Lung (tissue), 12 donors: ENCODE results near the gene BRD4. TPM values are rescaled to one million over a fixed set of nuclear protein-coding genes. Genes with fewer than 3 reads are reported as not detected.

Source experiments
- ATAC-seq: fragments of 200-7000 bp; cut with Tn5 transposase; one replicate; pipeline ENCODE4 v1.9.1; 2020; ENCODE audit warnings: moderate number of reproducible peaks; ENCODE audit not compliant: insufficient read depth, low FRiP score
- DNase-seq, 3 donors: peaks; one replicate each; pipeline ENCODE4 v3.0.0-alpha.2; 2013 to 2017
- H3K27ac ChIP-seq, 2 donors: one replicate each; pipeline ENCODE4 v1.5.1; 2013; ENCODE audit warnings: mild to moderate bottlenecking in 2 of 2, moderate library complexity in 2 of 2, control low read depth in 1 of 2, inconsistent platforms in 1 of 2, low read depth in 1 of 2, low read length in 1 of 2
- H3K27me3 ChIP-seq, 3 donors: one replicate each; pipeline ENCODE4 v1.5.1; 2013; ENCODE audit warnings: low read length in 2 of 3; ENCODE audit not compliant: control insufficient read depth in 3 of 3, insufficient read depth in 3 of 3
- H3K36me3 ChIP-seq, 4 donors: one replicate each; pipeline ENCODE4 v1.5.1; 2013; ENCODE audit warnings: low read length in 4 of 4, mild to moderate bottlenecking in 1 of 4, moderate library complexity in 1 of 4; ENCODE audit not compliant: control insufficient read depth in 4 of 4, insufficient read depth in 4 of 4
- H3K4me1 ChIP-seq, 5 donors: one replicate each; pipeline ENCODE4 v1.5.1; 2013; ENCODE audit warnings: low read length in 5 of 5, mild to moderate bottlenecking in 2 of 5, moderate library complexity in 1 of 5; ENCODE audit not compliant: control insufficient read depth in 5 of 5, insufficient read depth in 5 of 5
- H3K4me3 ChIP-seq: one replicate; pipeline ENCODE4 v1.5.1; 2013; ENCODE audit warnings: mild to moderate bottlenecking, control low read depth, moderate library complexity
- H3K9ac ChIP-seq, 2 donors: one replicate each; pipeline ENCODE4 v1.5.1; 2013; ENCODE audit warnings: low read length in 2 of 2, control low read depth in 1 of 2; ENCODE audit not compliant: insufficient read depth in 1 of 2
- H3K9me3 ChIP-seq, 4 donors: one replicate each; pipeline ENCODE4 v1.5.1; 2013; ENCODE audit warnings: low read length in 3 of 4, mild to moderate bottlenecking in 1 of 4, moderate library complexity in 1 of 4; ENCODE audit not compliant: control insufficient read depth in 4 of 4, insufficient read depth in 3 of 4
- CTCF ChIP-seq: IDR thresholded peaks from 2 replicates; pipeline ENCODE4 v1.5.1; 2012; ENCODE audit warnings: mild to moderate bottlenecking; ENCODE audit errors: control extremely low read depth, extremely low read depth
- WGBS, 2 donors: extraction: QIAGEN DNeasy Blood & Tissue Kit; methylation state at CpG; one replicate each; pipeline ENCODE4 v1.1.7; 2013; 5-methylcytosine and 5-hydroxymethylcytosine counted together
- polyA plus RNA-seq, 2 donors: library from polyadenylated mRNA; stranded (reverse); fragments of 200-250 nt; gene quantifications; one replicate each; pipeline ENCODE4 v1.2.1, GENCODE V29; 2013
- total RNA-seq, 2 donors: library from RNA; depleted of rRNA in 1 of 2; stranded (reverse); fragments of >200 nt in 1 of 2; gene quantifications; one replicate each; pipeline ENCODE4 v1.2.1, GENCODE V29; 2014 to 2021
- donor health status: control.
- donor health status: control.
- donor health status: Bipolar disorder and iron deficiency.
- donor health status: healthy.
- donor health status: DM: yes; HTN: yes; CAD: no.

The BRD4 gene
- total and polyA plus RNA-seq, 4 donors: 23.2 to 89.0 (median 37.7) TPM

DNA sequence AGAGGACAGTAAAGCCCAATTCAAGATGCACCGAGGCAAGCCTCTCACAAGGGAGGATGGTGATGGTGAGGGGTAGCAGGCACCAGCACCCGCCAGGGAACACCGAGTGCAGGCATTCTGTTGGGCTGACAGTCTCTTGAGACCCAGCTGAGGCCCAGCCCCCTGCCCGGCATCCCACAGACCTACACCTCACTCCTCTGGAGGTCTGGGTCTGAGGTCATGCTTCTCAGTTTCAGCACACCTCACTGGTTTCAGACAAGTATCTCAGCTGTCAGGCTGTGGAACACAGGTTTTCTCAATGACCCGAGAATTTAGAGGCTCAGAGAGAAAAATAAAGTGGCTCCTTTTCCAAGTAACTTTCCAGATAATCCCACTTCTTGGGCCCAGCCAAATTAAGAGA, 72.4 kb downstream of the BRD4 start:
- H3K27me3 ChIP-seq: no peaks in the 10 kb centered on the region
- no peak overlapping the region for H3K9ac ChIP-seq
- H3K9me3 ChIP-seq: no peaks in the 10 kb centered on the region
- H3K4me3 ChIP-seq: no peak overlapping the region
- 84 to 95% methylated on average over 5 of the region's 5 CpGs for WGBS, 2 donors
- ATAC-seq (no peak), DNase-seq (no peak)
- H3K4me1 ChIP-seq: peaks cover 0 to 6% (median 5%) of the 10 kb centered on the region in 5 donors
- no peak for TF ChIP-seq CTCF
- H3K36me3 ChIP-seq: peaks cover 20 to 85% (median 75%) of the 10 kb centered on the region in 4 donors
- H3K27ac ChIP-seq: no peak overlapping the region

DNA sequence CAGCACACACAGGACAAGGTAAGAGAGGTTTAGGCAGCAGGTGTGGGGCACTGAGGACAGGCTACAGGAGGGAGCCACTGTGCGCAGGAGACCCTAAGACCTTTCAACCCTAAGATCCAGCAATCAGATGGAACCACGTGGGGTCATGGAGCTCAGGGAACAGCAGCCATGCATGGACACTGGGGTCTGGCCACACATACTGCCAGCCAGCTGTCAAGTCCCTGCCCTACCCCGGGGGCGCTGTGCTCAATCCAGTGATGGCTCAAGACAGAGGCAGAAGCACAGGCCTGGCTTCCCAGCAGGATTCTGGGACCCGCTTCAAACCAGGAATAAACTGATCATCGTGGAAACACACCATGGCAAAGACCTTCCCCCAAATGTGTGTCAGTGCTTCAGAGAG, 74.6 kb downstream of the BRD4 start:
- 95 to 96% methylated on average over 6 of the region's 6 CpGs for WGBS, 2 donors

GRCh38 chr19:15256708-15257331, 75.5 kb downstream of the BRD4 start:
- no peak overlapping the region for H3K9ac ChIP-seq
- DNase-seq (no peak), ATAC-seq (no peak)
- no peak overlapping the region for H3K27ac ChIP-seq
- no peak overlapping the region for H3K4me3 ChIP-seq
- TF ChIP-seq CTCF: no peak
- no peaks in the 10 kb centered on the region for H3K27me3 ChIP-seq
- H3K36me3 ChIP-seq: peaks cover 5 to 88% (median 72%) of the 10 kb centered on the region in 4 donors
- H3K4me1 ChIP-seq: peaks cover 0 to 14% (median 4%) of the 10 kb centered on the region in 5 donors
- H3K9me3 ChIP-seq: no peaks in the 10 kb centered on the region
- 92 to 97% methylated on average over 22 of the region's 22 CpGs for whole genome bisulfite sequencing, 2 donors

More for the DNA sequence above, 74.6 kb downstream of the BRD4 start:
- TF ChIP-seq CTCF: no peak
- Histone ChIP-seq H3K4me3 (no peak overlapping the region), H3K9me3 (no peaks in the 10 kb centered on the region), H3K27me3 (no peaks in the 10 kb centered on the region), H3K27ac (no peak overlapping the region), H3K4me1 (peaks cover 0 to 5% (median 4%) of the 10 kb centered on the region in 5 donors), H3K9ac (no peak overlapping the region), H3K36me3 (peaks cover 10 to 84% (median 75%) of the 10 kb centered on the region in 4 donors)
- DNase-seq (no peak), ATAC-seq (no peak)
